Suprapubic skin (tissue), 3 donors: Measurements from ENCODE around the gene TOR3A.

Experiments
- POLR2AphosphoS5 ChIP-seq, 3 donors: sonication (generic); formaldehyde crosslinking; IDR thresholded peaks; one replicate each; pipeline ENCODE4 v1.6.1; 2017; ENCODE audit warnings: antibody characterized with exemption in 3 of 3
- TF ChIP-seq, protein P1 (sequence below), 2 donors: fragments of 200-600 bp in 1 of 2; fragments of 450-650 bp in 1 of 2; sonication (generic) in 1 of 2; IDR thresholded peaks; one replicate each; pipeline ENCODE4 v1.5.1; 2016 to 2019; ENCODE audit warnings: antibody characterized with exemption in 2 of 2, mild to moderate bottlenecking in 1 of 2, moderate library complexity in 1 of 2

DNA sequence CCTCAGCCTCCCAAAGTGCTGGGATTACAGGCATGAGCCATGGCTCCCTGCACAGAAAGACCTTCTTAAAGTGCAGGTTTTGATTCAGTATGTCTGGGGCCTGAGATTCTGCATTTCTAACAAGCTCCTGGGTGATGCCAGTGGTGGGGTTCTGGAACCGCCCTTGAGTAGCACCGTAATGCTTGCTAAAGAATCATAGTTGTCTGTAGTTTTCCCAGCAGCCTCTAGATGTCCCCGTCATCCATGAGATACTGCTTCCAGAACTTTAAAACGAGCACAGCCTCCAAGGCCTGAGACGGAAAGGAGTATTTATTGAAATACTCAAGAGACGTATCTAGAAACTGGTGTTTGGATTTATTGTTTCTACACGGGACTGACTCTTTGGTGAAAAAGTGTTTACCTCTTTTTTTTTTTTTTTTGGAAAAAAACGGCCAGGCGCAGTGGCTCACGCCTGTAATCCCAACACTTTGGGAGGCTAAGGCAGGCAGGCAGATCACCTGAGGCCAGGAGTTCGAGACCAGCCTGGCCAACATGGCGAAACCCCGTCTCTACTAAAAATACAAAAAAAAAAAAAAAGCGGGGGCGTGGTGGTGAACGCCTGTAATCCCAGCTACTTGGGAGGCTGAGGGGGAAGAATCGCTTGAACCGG, 2.6 kb upstream of the TOR3A start:
- TF ChIP-seq, protein P1, sequence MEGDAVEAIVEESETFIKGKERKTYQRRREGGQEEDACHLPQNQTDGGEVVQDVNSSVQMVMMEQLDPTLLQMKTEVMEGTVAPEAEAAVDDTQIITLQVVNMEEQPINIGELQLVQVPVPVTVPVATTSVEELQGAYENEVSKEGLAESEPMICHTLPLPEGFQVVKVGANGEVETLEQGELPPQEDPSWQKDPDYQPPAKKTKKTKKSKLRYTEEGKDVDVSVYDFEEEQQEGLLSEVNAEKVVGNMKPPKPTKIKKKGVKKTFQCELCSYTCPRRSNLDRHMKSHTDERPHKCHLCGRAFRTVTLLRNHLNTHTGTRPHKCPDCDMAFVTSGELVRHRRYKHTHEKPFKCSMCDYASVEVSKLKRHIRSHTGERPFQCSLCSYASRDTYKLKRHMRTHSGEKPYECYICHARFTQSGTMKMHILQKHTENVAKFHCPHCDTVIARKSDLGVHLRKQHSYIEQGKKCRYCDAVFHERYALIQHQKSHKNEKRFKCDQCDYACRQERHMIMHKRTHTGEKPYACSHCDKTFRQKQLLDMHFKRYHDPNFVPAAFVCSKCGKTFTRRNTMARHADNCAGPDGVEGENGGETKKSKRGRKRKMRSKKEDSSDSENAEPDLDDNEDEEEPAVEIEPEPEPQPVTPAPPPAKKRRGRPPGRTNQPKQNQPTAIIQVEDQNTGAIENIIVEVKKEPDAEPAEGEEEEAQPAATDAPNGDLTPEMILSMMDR (IDR thresholded peaks at IDR 0.05) = peak; percentile 64 to 77
- TF ChIP-seq POLR2AphosphoS5 (IDR thresholded peaks at IDR 0.05) = no peak
